Stimulated activated naive CD4-positive, alpha-beta T cell (primary cell): Measurements from ENCODE around the gene SELENOK.
A peak's percentile ranks its signal among the peaks of the same experiment; 100 is the strongest.
"Not testable (repeated sequence)": the region's sequence is repeated elsewhere in the genome, so short reads cannot be mapped to it uniquely, and the experiment has no call there.

Source experiments
- DNase-seq, 6 experiments: peaks; one replicate each; lab custom pipeline; 2025; lab: John Stamatoyannopoulos, UW

Gene SELENOK

DNA sequence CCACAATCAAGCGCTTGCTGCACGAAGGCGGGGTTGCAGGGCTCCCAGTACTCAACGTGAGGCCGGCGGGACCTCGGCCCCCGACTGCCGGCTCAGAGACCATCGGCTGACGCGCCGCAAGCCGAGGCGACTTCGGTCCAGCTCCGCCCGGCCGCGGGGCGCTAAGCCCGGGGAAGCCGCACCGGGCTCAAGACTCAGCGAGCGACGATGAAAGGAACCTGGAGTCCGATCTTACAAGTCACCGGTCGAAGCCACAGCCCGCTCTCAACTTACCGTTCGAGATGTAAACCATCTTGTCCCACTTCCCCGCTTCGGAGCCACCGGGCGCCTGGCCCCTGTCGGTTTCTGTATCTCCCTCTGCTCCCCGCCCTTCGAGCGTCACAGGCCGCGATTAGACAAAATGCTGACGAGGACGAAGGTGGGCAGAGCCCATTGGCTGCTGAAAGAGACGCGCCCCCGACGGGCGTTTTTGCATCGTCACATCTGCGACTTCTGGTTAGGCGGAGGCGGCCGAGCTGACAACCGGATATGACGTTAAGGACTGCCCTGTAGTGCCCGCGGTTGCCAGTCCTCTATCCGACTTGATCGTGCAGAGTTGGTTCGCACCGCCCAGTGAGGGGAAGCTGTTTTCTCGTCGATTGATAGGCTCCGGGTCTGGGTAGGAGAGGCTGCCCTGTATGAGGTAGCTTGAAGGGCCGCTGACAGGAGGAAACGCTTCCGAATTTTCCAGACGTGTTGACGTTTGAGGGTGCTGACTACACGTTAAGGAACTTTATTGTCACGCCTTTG, at the start of gene SELENOK:
Gene SELENOK, minus strand, starts transcription at position 363 of the 789 bp plus-strand sequence.
- DNase-seq, result peak; percentile 88 to 98 (median 96)

DNA sequence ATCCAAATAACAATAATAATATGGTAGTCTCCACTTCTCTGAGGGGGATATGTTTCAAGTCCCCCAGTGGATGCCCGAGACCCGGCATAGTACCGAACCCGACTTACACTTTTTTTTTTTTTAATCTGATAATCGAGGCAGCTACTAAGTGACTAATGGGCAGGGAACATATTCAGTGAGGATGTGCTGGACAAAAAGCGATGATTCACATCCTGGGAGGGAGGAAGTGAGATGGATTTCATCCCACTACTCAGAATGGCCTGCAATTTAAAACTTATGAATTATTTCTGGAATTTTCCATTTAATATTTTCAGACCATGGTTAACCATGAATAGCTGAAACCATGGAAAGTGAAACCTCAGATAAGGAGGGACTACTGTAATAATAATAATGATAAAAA, 49.5 kb upstream of the SELENOK start:
- DNase-seq, result no peak

DNA sequence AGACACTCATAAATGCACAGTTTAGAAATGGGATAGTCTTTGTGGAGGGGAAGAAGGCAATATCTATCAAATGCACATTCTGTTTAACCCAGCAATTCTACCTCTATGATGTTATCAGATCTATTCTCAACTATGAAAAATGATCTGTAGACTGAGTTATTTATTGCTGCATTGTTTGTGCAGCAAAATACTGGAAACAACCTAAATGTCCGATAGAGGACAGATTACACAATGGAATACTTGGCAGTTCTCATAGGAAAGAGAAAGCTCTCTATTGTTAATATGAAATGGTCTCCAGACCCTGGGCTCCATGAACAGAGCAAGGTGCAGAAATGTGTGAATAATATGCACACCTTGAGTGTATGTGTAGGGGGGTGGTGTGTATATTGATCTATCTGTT, 49.0 kb upstream of the SELENOK start:
- DNase-seq, result no peak

DNA sequence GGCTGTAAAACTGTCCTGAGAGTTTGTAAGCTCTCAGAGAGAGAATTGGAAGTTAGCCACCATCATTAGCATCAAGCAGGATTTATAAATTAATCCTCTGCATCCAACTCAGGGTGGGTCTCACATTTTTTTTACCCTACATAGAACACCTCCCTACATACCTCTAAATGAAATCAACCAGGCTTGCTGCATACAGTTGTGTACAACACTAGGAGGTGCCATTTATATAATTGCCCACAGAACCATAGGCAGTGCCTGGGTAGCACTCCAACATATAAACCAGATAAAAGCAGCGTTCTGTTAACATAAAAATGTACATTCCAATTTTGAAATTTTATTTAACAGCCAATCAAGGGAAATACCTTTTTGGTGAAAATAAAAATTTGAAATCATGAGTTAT, 48.2 kb upstream of the SELENOK start:
- no peak for DNase-seq

GRCh38 chr3:53939086-53939582, 47.5 kb upstream of the SELENOK start:
- DNase-seq, result no peak

GRCh38 chr3:53938645-53939044, 47.0 kb upstream of the SELENOK start:
- DNase-seq, result peak in 3 of 6 experiments; percentile 11 to 19 (median 19)

GRCh38 chr3:53936347-53936746, 44.7 kb upstream of the SELENOK start:
- DNase-seq, result no peak

DNA sequence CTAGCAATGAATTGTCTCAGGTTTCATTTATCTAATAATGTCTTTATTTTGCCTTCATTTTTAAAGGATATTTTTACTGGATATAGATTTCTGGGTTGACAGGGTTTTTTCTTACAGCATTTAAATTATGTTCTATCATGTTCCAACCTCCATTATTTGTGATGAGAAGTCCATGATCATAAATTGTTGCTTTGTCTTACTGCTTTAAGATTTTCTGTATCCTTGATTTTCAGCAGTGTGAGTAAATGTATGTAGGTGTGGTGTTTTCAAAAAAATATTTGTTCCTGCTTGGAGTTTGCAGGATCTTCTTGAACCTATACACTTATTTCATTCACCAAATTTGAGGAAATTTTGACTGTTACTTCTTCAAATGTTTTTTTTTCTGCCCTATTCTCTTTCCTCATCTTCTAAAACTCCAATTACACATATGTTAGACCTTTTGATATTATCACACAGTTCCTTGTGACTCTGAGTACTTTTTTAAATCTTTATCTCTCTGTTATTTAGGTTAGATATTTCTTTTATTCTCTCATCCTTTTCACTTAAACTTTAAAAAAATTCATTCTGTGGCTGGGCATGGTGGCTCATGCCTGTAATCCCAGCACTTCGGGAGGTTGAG, 43.7 kb upstream of the SELENOK start:
- DNase-seq, result no peak

DNA sequence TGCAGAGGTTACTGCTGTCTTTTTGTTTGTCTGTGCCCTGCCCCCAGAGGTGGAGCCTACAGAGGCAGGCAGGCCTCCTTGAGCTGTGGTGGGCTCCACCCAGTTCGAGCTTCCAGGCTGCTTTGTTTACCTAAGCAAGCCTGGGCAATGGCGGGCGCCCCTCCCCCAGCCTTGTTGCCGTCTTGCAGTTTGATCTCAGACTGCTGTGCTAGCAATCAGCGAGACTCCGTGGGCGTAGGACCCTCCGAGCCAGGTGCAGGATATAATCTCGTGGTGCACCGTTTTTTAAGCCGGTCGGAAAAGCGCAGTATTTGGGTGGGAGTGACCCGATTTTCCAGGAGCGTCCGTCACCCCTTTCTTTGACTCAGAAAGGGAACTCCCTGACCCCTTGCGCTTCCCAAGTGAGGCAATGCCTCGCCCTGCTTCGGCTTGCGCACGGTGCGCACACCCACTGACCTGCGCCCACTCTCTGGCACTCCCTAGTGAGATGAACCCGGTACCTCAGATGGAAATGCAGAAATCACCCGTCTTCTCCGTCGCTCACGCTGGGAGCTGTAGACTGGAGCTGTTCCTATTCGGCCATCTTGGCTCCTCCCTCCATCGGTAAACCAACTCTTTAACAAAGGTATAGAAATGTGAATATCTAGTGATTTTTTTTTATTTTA, 35.7 kb upstream of the SELENOK start:
- not testable (repeated sequence) for DNase-seq

- DNase-seq, result peak in 1 of 6 experiments; percentile 0
Observed at GRCh38 chr3:53921296-53921695, 29.6 kb upstream of the SELENOK start.

DNA sequence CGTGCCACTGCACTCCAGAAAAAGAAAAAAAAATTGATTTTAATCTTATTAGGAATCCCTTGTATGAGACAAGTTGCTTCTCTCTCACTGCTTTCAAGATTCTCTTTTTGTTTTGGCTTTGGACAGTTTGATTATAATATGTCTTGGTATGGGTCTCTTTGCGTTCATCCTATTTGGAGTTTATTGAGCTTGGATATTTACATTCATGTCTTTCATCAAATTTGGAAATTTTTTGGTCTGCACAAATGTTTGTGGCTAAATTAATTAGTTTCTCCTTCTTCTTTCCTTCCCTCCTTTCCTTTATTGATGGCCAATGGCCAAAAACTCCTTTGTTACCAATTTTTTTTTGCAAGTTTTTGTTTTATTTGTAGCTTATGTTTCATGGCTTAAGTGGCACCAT, 28.1 kb upstream of the SELENOK start:
- DNase-seq, result no peak

DNA sequence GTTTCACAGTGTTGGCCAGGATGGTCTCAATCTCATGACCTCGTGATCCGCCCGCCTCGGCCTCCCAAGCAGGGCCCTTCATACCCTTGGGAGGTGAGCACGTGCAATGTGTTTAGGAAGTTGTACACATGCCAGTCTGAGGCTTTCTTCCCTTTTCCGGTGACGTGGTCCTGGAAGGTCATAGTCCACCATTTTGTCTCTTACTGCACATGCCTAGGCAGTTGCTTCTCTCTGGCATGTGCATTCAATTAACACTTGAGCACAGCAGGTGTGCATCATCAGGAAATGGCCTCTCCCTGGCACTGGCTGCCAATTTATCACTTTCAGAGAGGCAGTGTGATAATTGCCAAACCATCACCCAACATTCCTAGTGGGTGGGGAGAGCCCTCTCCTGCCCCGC, 21.7 kb upstream of the SELENOK start:
- no peak for DNase-seq

DNA sequence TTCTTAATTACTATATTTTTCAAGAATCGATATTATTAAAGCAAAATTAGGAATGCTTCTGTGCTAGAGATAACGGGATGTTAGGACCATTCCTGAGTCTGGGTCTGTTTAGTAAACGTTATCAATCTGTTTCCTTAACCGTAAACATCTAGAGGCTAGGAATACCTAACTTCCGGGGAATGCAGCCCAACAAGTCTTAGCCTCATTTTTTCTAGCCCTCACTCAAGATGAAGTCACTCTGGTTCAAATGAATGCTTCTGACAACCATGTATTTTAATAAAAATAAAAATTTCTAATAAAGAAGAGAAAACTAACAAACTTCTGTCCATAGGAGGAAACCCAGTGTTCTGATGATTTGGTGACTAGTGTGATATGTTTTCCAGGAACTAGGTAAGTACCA, 11.1 kb upstream of the SELENOK start:
- DNase-seq, result no peak

- DNase-seq, result no peak
Observed at GRCh38 chr3:53902067-53902466, 10.4 kb upstream of the SELENOK start.

GRCh38 chr3:53900666-53901331, 9.1 kb upstream of the SELENOK start:
- DNase-seq, result no peak

DNA sequence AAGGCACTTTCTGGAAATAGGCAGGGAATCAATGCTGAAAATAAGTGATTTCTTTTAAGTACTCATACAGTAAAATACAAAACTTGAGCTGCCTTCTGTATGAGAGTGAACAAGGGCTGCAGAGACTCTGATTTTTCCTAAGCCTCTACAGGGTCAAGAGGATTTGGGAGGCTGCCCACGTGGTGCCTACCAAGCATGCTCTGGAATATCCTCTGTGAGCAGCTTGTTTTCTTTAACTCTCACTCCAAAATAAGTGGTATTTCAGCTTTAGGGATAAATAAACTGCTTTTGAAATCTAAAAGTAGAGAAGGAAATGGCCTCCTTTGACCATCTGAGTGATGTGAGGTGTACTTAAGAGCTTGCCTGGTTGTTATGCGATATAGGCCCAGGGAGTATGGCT, 8.1 kb upstream of the SELENOK start:
- DNase-seq, result no peak

DNA sequence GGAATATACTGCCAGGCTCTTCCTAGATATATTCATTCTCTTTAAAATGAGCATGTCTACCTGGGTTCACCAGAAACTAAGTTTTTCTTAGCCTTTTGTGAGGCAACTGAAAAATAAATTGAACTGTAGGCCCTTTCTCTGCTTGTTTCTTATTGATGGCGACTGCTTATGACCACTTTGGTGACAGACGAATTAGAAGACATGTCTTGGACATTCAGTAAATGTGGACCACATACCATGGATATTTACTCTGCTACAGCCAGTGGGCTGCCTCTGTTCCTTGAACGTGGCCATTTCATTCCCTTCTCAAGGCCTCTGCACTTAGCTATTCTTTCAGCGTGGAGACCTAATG, 603 bp upstream of the SELENOK start:
- no peak for DNase-seq

- peak; percentile 33 to 78 (median 64) for DNase-seq
Observed at GRCh38 chr3:53890726-53891475, 758 bp downstream of the SELENOK start.

GRCh38 chr3:53888232-53888631, 3.4 kb downstream of the SELENOK start:
- DNase-seq, result no peak

GRCh38 chr3:53887446-53887845, 4.2 kb downstream of the SELENOK start:
- no peak for DNase-seq

- DNase-seq, result no peak
Observed at GRCh38 chr3:53885239-53885638, 6.4 kb downstream of the SELENOK start.

DNA sequence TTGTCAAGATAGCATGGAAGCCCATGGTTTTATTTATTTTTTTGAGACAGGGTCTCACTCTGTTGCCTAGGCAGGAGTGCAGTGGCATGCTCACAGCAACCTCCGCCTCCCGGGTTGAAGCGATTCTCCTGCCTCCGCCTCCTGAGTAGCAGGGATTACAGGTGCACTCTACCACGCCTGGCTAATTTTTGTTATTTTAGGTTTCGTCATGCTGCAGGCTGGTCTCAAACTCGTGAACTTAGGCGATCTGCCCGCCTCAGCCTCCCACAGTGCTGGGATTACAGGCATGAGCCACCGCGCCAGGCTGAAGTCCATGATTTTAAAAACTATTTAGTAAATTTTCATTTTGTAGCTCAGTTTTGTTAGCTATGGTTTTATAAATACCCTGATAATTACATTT, 7.0 kb downstream of the SELENOK start:
- DNase-seq, result no peak
